Activated CD8-positive, alpha-beta memory T cell treated with anti-CD3 and anti-CD28 coated beads, Interleukin-2, amount 50 U/mL, for 24 hours (primary cell): ENCODE data around the gene XPR1.

Experiments used
- DNase-seq: peaks from one replicate; pipeline ENCODE4 v3.0.0-alpha.2; 2020; ENCODE audit errors: extremely low read depth

XPR1 gene

GRCh38 chr1:180916771-180917170, 284.9 kb downstream of the XPR1 start:
- no peak for DNase-seq

GRCh38 chr1:180917306-180918065, 285.7 kb downstream of the XPR1 start:
- DNase-seq: no peak

- DNase-seq: no peak
Observed at GRCh38 chr1:180918519-180918918, 286.7 kb downstream of the XPR1 start.

GRCh38 chr1:180919183-180919700, 287.4 kb downstream of the XPR1 start:
- DNase-seq: no peak

- DNase-seq: no peak
Observed at GRCh38 chr1:180920193-180920592, 288.4 kb downstream of the XPR1 start.

GRCh38 chr1:180920702-180921101, 288.9 kb downstream of the XPR1 start:
- no peak for DNase-seq

GRCh38 chr1:180921386-180921785, 289.6 kb downstream of the XPR1 start:
- DNase-seq: no peak

GRCh38 chr1:180921891-180922630, 290.2 kb downstream of the XPR1 start:
- DNase-seq: no peak

- no peak for DNase-seq
Observed at GRCh38 chr1:180922631-180923015, 290.8 kb downstream of the XPR1 start.

- DNase-seq: no peak
Observed at GRCh38 chr1:180923021-180923841, 291.4 kb downstream of the XPR1 start.

- no peak for DNase-seq
Observed at GRCh38 chr1:180923887-180924286, 292.1 kb downstream of the XPR1 start.

GRCh38 chr1:180924939-180925338, 293.1 kb downstream of the XPR1 start:
- no peak for DNase-seq

GRCh38 chr1:180925471-180926051, 293.7 kb downstream of the XPR1 start:
- no peak for DNase-seq

- no peak for DNase-seq
Observed at GRCh38 chr1:180926164-180926981, 294.6 kb downstream of the XPR1 start.

GRCh38 chr1:180927348-180927747, 295.5 kb downstream of the XPR1 start:
- DNase-seq: no peak

GRCh38 chr1:180927841-180928240, 296.0 kb downstream of the XPR1 start:
- DNase-seq: no peak

GRCh38 chr1:180928331-180929230, 296.8 kb downstream of the XPR1 start:
- DNase-seq: no peak

GRCh38 chr1:180929389-180929788, 297.6 kb downstream of the XPR1 start:
- DNase-seq: no peak

GRCh38 chr1:180930687-180931086, 298.9 kb downstream of the XPR1 start:
- DNase-seq: no peak

GRCh38 chr1:180931529-180931928, 299.7 kb downstream of the XPR1 start:
- DNase-seq: no peak
